HepG2 (cell line): ENCODE results near the gene RAB36. TPM values are rescaled to one million over a fixed set of nuclear protein-coding genes. Genes with fewer than 3 reads are reported as not detected.
A peak's percentile ranks its signal among the peaks of the same experiment; 100 is the strongest.

ENCODE experiments used
- ATF5 ChIP-seq: sonication (generic); formaldehyde crosslinking; IDR thresholded peaks from 2 replicates; pipeline ENCODE4 v1.4.0; 2020; ENCODE audit warnings: mild to moderate bottlenecking, low read depth, missing genetic modification reagents
- CAMTA2 ChIP-seq: sonication (generic); formaldehyde crosslinking; IDR thresholded peaks from 2 replicates; pipeline ENCODE4 v1.4.0; 2020; ENCODE audit warnings: mild to moderate bottlenecking, missing genetic modification reagents, borderline replicate concordance
- EED ChIP-seq: sonication (generic); formaldehyde crosslinking; IDR thresholded peaks from 2 replicates; pipeline ENCODE4 v1.5.0; 2020; ENCODE audit warnings: mild to moderate bottlenecking, missing genetic modification reagents
- GPBP1L1 ChIP-seq: sonication (generic); formaldehyde crosslinking; IDR thresholded peaks from 2 replicates; pipeline ENCODE4 v1.5.0; 2020; ENCODE audit warnings: mild to moderate bottlenecking, missing genetic modification reagents
- HDAC2 ChIP-seq: sonication (generic); formaldehyde crosslinking; IDR thresholded peaks from 2 replicates; pipeline ENCODE4 v1.4.0; 2020; ENCODE audit warnings: missing genetic modification reagents
- HNRNPL ChIP-seq: fragments of 200-400 bp; formaldehyde crosslinking; IDR thresholded peaks from 2 replicates; pipeline ENCODE4 v1.6.1; 2017; ENCODE audit warnings: mild to moderate bottlenecking, low read depth, low read length
- NONO ChIP-seq, 2 experiments: fragments of 450-650 bp in 1 of 2; sonication (generic) in 1 of 2; formaldehyde crosslinking in 1 of 2; IDR thresholded peaks in 1 of 2; conservative IDR thresholded peaks in 1 of 2; 2 replicates each; pipeline versions ENCODE4 v1.6.1 to v1.8.0; 2017 to 2022; ENCODE audit warnings: mild to moderate bottlenecking in 1 of 2, missing genetic modification reagents in 1 of 2, moderate library complexity in 1 of 2
- TCF12 ChIP-seq, 2 experiments: fragments of 450-650 bp in 1 of 2; sonication (generic) in 1 of 2; formaldehyde crosslinking in 1 of 2; IDR thresholded peaks; 2 replicates each; pipeline versions ENCODE4 v1.6.1 to v1.8.0; 2017 to 2022; ENCODE audit warnings: antibody characterized with exemption in 1 of 2, mild to moderate bottlenecking in 1 of 2, missing genetic modification reagents in 1 of 2, moderate library complexity in 1 of 2
- YEATS2 ChIP-seq: sonication (generic); formaldehyde crosslinking; IDR thresholded peaks from 2 replicates; pipeline ENCODE4 v1.4.0; 2020; ENCODE audit warnings: missing genetic modification reagents, borderline replicate concordance
- ZFP36L1 ChIP-seq: sonication (generic); formaldehyde crosslinking; IDR thresholded peaks from 2 replicates; pipeline ENCODE4 v1.8.0; 2022; ENCODE audit warnings: mild to moderate bottlenecking, missing genetic modification reagents, moderate library complexity
- ZNF431 ChIP-seq: sonication (generic); formaldehyde crosslinking; IDR thresholded peaks from 2 replicates; pipeline ENCODE4 v1.9.0; 2022; ENCODE audit warnings: missing genetic modification reagents, low read depth, mild to moderate bottlenecking, borderline replicate concordance
- ZNF564 ChIP-seq: sonication (generic); formaldehyde crosslinking; IDR thresholded peaks from 2 replicates; pipeline ENCODE4 v1.8.1; 2023; ENCODE audit warnings: mild to moderate bottlenecking, missing genetic modification reagents
- ZNF687 ChIP-seq: sonication (generic); formaldehyde crosslinking; IDR thresholded peaks from 2 replicates; pipeline ENCODE4 v1.5.1; 2020; ENCODE audit warnings: mild to moderate bottlenecking, missing genetic modification reagents, moderate library complexity
- ZNF749 ChIP-seq: sonication (generic); formaldehyde crosslinking; IDR thresholded peaks from 2 replicates; pipeline ENCODE4 v1.8.0; 2022; ENCODE audit warnings: mild to moderate bottlenecking, missing genetic modification reagents, moderate library complexity, borderline replicate concordance
- ZNF800 ChIP-seq: sonication (generic); formaldehyde crosslinking; IDR thresholded peaks from 2 replicates; pipeline ENCODE4 v1.4.0; 2020; ENCODE audit warnings: missing genetic modification reagents
- ZNF883 ChIP-seq: sonication (generic); formaldehyde crosslinking; IDR thresholded peaks from 2 replicates; pipeline ENCODE4 v1.5.1; 2020; ENCODE audit warnings: mild to moderate bottlenecking, missing genetic modification reagents; ENCODE audit errors: not compliant biosample characterization
- ZSCAN21 ChIP-seq: sonication (generic); formaldehyde crosslinking; IDR thresholded peaks from 2 replicates; pipeline ENCODE4 v1.8.0; 2022; ENCODE audit warnings: mild to moderate bottlenecking, missing genetic modification reagents, moderate library complexity, borderline replicate concordance
- polyA plus RNA-seq, 8 experiments: library from polyadenylated mRNA; depleted of rRNA in 3 of 8; stranded (reverse) in 7 of 8; unstranded in 1 of 8; fragments of >200 nt; fragmentation: Illumina TruSeq in 4 of 8; extraction: Trizol in 4 of 8; gene quantifications; 2 replicates each; pipeline versions ENCODE4 v1.2.1 to v1.2.3, GENCODE V29; 2011 to 2016; ENCODE audit warnings: low read depth in 4 of 8, missing spikeins in 1 of 8, mixed read lengths in 1 of 8; ENCODE audit not compliant: insufficient read depth in 1 of 8
- total RNA-seq, 5 experiments: library from RNA; depleted of rRNA; stranded (reverse); fragments of >200 nt; fragmentation: Illumina TruSeq; extraction: Trizol; gene quantifications; 2 replicates each; pipeline ENCODE4 v1.2.3, GENCODE V29; 2016; ENCODE audit warnings: low read depth in 1 of 5

The RAB36 gene
- total and polyA plus RNA-seq, 2 of the 13 experiments (the other 11 are each of a cell fraction or from before 2014, with no cell fraction given): 0.24 to 0.86 TPM

- TF ChIP-seq GPBP1L1 (CRISPR knock-in tag) (no peak), ZNF883 (CRISPR knock-in tag) (peak; percentile 17), ZNF749 (CRISPR knock-in tag) (peak; percentile 74; the same call in 1 of the 2 replicates), ZNF564 (CRISPR knock-in tag) (0 out of 2 replicates have a peak, but pooled peaks have one; percentile 2), YEATS2 (CRISPR knock-in tag) (0 out of 2 replicates have a peak, but pooled peaks have one; percentile 21), CAMTA2 (CRISPR knock-in tag) (peak; percentile 49; the same call in 1 of the 2 replicates), ZFP36L1 (CRISPR knock-in tag) (0 out of 2 replicates have a peak, but pooled peaks have one; percentile 47), ZNF431 (CRISPR knock-in tag) (no peak), EED (CRISPR knock-in tag) (peak; percentile 76; the same call in 1 of the 2 replicates), ZNF800 (CRISPR knock-in tag) (no peak), TCF12 (IDR thresholded peaks at IDR 0.05) (no peak), TCF12 (CRISPR knock-in tag; IDR thresholded peaks at IDR 0.05) (no peak), NONO (IDR thresholded peaks at IDR 0.05) (no peak), NONO (CRISPR knock-in tag; conservative IDR thresholded peaks at IDR 0.05) (peak; percentile 42; the same call in 1 of the 2 replicates), HDAC2 (CRISPR knock-in tag) (peak; percentile 12; the same call in 1 of the 2 replicates), ATF5 (CRISPR knock-in tag) (0 out of 2 replicates have a peak, but pooled peaks have one; percentile 68), ZNF687 (CRISPR knock-in tag) (peak; percentile 94), ZSCAN21 (peak; percentile 72; the same call in 1 of the 2 replicates), HNRNPL (peak; percentile 93)
Observed at GRCh38 chr22:23179381-23180299, 34.4 kb downstream of the RAB36 start (continued).
